Measurements from ENCODE around the gene RPAP2. TPM values are rescaled to one million over a fixed set of nuclear protein-coding genes. Genes with fewer than 3 reads are reported as not detected.
"Not testable (repeated sequence)": the region's sequence is repeated elsewhere in the genome, so short reads cannot be mapped to it uniquely, and the experiment has no call there.

RPAP2 gene
- total RNA-seq, 1 donor from 2014 or later: 41.5 TPM

- DNase-seq: no peak
Observed at GRCh38 chr1:92323473-92324453, 24.9 kb downstream of the RPAP2 start.

- no peak for DNase-seq
Observed at GRCh38 chr1:92324784-92325183, 25.9 kb downstream of the RPAP2 start.

GRCh38 chr1:92326681-92327080 is 27.8 kb downstream of the RPAP2 start:
- no peak for DNase-seq

- no peak for DNase-seq
Observed at GRCh38 chr1:92327794-92328193, 28.9 kb downstream of the RPAP2 start.

GRCh38 chr1:92329347-92330129 is 30.7 kb downstream of the RPAP2 start:
- DNase-seq: no peak

- DNase-seq: no peak
Observed at GRCh38 chr1:92333668-92334067, 34.8 kb downstream of the RPAP2 start.

- DNase-seq: no peak
Observed at GRCh38 chr1:92340154-92340553, 41.3 kb downstream of the RPAP2 start.

- no peak for DNase-seq
Observed at GRCh38 chr1:92342401-92342800, 43.5 kb downstream of the RPAP2 start.

- no peak for DNase-seq
Observed at GRCh38 chr1:92343061-92343460, 44.2 kb downstream of the RPAP2 start.

- no peak for DNase-seq
Observed at GRCh38 chr1:92346866-92347640, 48.2 kb downstream of the RPAP2 start.

- no peak for DNase-seq
Observed at GRCh38 chr1:92352856-92353255, 54.0 kb downstream of the RPAP2 start.

GRCh38 chr1:92354259-92354658 is 55.4 kb downstream of the RPAP2 start:
- no peak for DNase-seq

GRCh38 chr1:92356956-92357355 is 58.1 kb downstream of the RPAP2 start:
- DNase-seq: no peak

- DNase-seq: not testable (repeated sequence)
Observed at GRCh38 chr1:92359382-92359781, 60.5 kb downstream of the RPAP2 start.

GRCh38 chr1:92359986-92360385 is 61.1 kb downstream of the RPAP2 start:
- DNase-seq: no peak

GRCh38 chr1:92362970-92363369 is 64.1 kb downstream of the RPAP2 start:
- DNase-seq: no peak

- DNase-seq: no peak
Observed at GRCh38 chr1:92363401-92363800, 64.5 kb downstream of the RPAP2 start.

- DNase-seq: no peak
Observed at GRCh38 chr1:92365378-92366039, 66.7 kb downstream of the RPAP2 start.

GRCh38 chr1:92366040-92366395 is 67.2 kb downstream of the RPAP2 start:
- DNase-seq: no peak

GRCh38 chr1:92367496-92367895 is 68.6 kb downstream of the RPAP2 start:
- no peak for DNase-seq

GRCh38 chr1:92372164-92372563 is 73.3 kb downstream of the RPAP2 start:
- DNase-seq: no peak

GRCh38 chr1:92374223-92374622 is 75.4 kb downstream of the RPAP2 start:
- no peak for DNase-seq
